Esophagus squamous epithelium (tissue), 4 donors: ENCODE measurements around the gene FUT9.

ENCODE experiments used
- CTCF ChIP-seq, 6 experiments: fragments of 450-650 bp in 4 of 6; fragments of 200-600 bp in 2 of 6; sonication (generic) in 2 of 6; IDR thresholded peaks; one replicate each; pipeline ENCODE4 v1.5.1; 2016 to 2019; ENCODE audit warnings: antibody characterized with exemption in 6 of 6, mild to moderate bottlenecking in 4 of 6, moderate library complexity in 4 of 6
- POLR2A ChIP-seq, 4 donors: fragments of 450-650 bp; IDR thresholded peaks; one replicate each; pipeline ENCODE4 v1.6.1; 2017; ENCODE audit warnings: antibody characterized with exemption in 4 of 4, mild to moderate bottlenecking in 4 of 4, moderate library complexity in 3 of 4

DNA sequence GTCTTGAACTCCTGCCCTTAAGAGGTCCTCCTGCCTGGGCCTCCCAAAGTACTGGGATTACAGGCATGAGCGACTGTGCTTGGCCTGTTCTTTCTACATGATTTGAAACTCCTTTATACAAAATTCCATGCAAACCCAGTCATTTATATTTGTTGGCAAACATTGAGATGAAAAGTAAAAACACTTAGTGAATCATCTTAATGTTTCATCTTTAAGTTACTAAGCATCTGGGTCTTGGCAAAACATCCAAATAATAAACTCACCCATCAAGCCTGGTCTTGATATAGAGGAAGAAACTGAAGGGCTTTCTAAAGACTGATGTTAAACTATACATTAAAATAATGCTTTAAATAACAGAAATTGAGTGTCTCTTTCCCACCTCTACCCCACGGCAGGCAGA lies 95.1 kb downstream of the FUT9 start:
- TF ChIP-seq POLR2A (IDR thresholded peaks at IDR 0.05) (no peak), CTCF (IDR thresholded peaks at IDR 0.05) (no peak)
